ENCODE data around the gene GP1BB.

Gene GP1BB

DNA sequence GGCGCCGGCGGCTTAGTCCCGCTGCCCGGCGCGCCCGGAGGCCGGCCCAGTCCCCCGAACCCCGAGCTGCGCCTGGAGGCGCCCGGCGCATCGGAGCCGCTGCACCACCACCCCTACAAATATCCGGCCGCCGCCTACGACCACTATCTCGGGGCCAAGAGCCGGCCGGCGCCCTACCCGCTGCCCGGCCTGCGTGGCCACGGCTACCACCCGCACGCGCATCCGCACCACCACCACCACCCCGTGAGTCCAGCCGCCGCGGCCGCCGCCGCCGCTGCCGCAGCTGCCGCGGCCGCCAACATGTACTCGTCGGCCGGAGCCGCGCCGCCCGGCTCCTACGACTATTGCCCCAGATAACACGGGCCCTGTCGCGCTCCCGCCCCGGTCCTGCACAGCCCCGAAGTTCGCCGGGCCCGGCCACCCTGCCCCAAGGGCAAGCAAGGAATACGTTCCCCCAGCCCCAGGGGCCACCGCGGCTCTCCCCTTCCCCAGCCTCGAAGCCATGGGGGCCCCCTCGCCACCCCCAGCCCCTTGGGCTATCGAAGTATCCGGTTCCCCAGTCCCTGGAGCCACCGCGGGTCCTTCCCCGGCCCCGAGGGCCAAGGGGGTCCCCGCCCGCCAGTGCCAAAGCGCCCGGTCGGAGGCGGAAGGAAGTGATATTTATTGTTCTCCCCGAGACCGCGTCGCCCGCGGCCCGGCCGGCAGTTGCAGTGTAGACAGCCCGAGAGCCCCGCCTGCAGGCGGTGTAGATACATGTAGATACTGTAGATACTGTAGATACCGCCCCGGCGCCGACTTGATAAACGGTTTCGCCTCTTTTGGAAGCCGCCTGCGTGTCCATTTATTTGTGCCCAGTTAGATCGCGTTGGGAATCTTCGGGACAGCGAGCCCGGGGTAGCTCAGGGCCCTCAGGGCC lies 43.4 kb downstream of the GP1BB start:
- DNase-seq (ENCODE audit: low spot score): no peak

DNA sequence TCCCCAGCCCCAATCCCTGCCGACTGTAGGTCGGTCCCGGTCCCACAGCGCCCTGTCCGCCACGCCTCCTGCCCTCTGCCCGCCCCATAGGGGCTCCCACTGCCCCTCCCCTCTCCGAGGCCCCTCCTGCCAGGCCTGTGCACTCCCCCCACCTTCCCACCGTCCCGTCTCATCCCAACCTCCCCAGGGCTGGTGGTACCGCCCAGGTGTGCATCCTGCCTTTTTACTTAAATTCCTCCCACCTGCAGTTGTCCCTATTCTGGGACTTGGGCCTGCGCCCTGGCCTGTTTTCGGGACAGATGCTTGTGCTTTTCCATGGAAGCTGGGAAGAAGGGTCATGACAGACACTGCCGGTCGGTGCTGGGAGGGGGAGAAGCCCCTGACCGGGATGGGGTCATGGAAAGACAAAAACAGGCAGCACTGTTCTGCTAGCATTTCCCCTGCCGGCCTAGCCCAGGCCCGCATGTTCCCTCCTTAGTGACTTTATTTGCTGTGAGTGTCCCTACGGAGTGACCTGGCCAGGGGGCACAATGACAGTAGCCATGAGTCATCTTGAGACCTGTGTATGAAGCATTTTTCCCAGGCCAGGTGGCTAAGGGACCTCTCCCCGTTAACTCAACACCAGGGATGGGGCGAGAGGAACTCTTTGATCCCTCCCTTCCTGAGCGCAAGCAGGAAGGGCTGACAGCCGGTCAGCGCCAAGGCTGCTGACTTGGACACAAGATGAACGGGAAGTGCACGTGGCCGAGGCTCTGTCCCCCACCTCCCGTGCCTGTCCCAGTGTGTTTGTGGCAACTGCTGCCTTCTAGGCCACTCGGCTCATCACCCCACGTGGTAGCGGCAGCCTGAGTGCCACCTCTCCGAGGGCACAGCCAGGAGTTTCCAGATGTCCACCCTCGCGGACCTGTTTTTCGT lies 44.3 kb downstream of the GP1BB start:
- DNase-seq (ENCODE audit: low spot score): no peak

DNA sequence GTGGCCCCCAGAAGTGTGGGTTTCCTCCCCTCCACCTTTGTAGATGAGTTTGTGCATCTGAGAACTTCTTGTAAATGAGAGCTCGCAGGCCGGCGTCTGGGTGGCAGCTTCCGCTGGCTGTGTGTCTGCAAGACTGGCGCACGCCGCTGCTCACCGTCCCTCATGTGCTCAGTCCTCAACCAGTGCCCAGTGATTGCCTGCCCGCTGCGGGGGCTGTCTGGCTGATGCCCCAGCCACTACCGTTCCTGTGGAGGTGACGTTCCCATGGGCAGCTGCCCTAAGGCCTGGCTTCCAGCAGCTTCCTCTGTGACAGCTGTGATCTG lies 46.0 kb downstream of the GP1BB start:
- DNase-seq (ENCODE audit: low spot score): no peak

DNA sequence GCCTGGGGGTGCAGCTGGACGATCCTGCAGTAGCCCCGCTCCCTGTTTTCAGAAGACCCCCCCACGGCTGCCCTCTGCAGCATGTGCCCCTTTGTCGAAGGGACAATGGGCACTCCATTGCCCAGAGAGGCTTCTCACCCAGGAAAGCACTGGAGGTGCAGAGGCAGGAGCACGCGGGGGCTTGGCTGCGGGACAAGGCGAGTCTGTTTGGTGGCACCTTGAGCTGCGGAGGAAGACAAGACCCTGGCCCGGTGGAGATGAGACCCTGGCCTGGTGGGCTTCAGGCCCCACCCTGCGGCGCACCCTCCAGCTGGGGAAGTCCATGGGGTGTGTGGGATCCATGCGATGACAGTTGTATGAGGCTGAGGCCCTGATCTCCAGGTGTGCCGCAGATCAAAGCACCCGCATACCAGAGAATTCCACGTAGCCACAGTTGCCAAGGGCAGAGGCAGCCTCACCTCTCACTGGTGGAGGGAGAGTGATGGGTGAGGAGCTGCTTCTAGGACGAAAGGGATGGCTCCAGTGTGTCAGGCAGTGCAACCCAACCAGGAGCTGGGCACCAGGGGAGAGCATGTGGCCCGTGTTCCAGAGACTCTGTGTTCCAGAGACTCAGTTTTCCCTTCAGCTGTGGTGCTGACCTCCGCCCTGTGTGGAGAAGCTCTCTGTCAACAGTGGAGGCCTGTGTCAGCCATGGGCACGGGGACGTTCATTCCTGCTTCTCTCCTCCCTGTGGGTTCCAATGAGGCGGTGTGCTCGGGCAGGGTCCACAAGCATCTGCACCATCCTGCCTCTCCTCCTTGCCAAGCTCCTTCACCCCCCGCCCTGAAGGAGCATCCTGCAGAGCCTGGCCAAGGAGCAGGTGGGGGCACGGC lies 47.2 kb downstream of the GP1BB start:
- DNase-seq (ENCODE audit: low spot score): no peak

DNA sequence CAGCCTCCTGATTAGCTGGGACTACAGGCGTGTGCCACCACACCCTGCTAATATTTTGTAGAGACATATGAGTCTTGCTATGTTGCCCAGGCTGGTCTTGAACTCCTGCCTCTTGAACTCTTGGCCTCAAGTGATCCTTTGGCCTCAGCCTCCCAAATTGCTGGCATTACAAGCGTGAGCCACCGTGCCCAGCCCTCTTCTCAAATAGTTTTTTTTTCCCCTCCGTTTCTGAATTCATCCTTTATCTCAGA lies 49.0 kb downstream of the GP1BB start:
- DNase-seq (ENCODE audit: low spot score): no peak

DNA sequence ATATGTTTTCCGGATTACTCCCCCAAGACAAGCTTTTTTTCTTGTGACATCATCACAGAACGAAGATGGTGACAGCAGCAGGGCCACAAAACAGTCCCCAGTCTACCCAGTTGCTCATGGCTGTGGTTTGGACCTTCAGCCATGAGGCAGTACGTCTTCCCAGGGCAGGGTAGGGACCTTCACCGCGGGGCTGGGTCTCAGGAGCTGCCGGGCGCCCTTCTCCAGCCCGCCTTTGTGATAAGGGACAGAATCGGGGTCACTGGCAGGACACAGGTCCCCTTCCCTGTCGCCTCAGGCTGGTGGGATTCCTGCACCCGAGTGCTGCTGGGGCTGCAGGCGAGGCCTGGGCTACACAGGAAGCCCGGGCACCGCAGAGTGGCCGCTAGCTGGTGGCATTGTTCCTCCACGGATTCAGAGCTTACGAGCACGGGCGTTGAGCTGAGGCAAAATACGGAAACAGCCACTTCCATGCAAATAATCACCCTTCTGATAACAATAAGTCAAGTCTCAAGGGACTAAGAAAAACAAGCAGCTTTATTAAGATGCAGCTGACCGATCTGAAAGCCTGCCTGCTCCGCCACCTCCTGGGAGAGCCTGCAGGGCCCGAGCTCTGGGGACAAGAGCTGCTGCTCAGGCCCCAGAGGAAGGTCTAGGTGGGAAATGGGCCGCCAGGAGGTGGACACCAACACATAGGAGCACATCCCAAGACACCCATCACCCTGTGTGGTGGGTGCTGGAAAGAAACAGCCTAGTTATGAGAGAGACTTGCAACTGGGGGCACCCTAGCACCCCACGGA lies 49.5 kb downstream of the GP1BB start:
- DNase-seq (ENCODE audit: low spot score): no peak

DNA sequence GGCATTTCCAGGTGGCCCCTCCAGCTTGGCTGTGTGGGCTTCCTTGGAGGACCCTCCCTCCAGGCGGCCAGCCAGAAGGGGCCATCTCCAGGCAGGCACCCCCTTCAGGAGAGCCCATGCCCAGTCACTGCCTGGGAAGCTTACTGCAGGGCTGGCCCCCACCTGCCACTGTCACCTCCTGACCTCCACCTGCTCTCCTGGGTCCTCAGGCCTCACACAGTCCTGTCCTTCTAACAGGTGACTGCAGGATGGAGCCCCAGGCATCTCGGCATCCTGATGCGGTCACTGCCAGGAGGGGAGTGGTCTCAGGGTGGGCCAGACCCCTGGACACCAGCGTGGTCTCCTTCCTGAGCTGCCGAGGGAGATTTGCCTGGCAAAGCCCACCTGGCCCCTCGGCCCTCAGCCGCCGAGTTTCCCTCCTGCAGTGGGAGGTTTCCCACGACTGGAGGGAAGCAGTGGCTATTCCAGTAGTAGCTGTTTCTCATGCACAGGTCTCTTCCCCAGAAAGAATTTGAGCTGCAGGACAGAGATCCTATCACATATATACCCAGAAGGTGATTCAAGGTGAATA lies 50.2 kb downstream of the GP1BB start:
- no peak for DNase-seq (ENCODE audit: low spot score)

Data from pons (tissue), 1 donor.